ENCODE data around the gene RABIF.
A peak's percentile ranks its signal among the peaks of the same experiment; 100 is the strongest.
"Not testable (repeated sequence)": the region's sequence is repeated elsewhere in the genome, so short reads cannot be mapped to it uniquely, and the experiment has no call there.

Gene RABIF

GRCh38 chr1:202888531-202889360 is at the start of gene RABIF:
RABIF (minus strand) TSS chr1:202889149; CDS start chr1:202889098, 51 bp downstream.
- DNase-seq = peak; percentile 98

- no peak for DNase-seq
Observed at GRCh38 chr1:202938287-202938925, 49.5 kb upstream of the RABIF start.

- DNase-seq = not testable (repeated sequence)
Observed at GRCh38 chr1:202936409-202936808, 47.5 kb upstream of the RABIF start.

GRCh38 chr1:202935844-202936243 is 46.9 kb upstream of the RABIF start:
- no peak for DNase-seq

GRCh38 chr1:202934755-202935154 is 45.8 kb upstream of the RABIF start:
- DNase-seq = no peak

GRCh38 chr1:202932476-202932875 is 43.5 kb upstream of the RABIF start:
- DNase-seq = no peak

- DNase-seq = peak; percentile 97
Observed at GRCh38 chr1:202926581-202927491, 37.9 kb upstream of the RABIF start, which contains the start of gene KLHL12. KLHL12 (minus strand) TSS chr1:202927234; CDS start chr1:202925162, 2,072 bp downstream.

GRCh38 chr1:202923533-202923932 is 34.6 kb upstream of the RABIF start:
- no peak for DNase-seq

- DNase-seq = no peak
Observed at GRCh38 chr1:202919615-202920014, 30.7 kb upstream of the RABIF start.

GRCh38 chr1:202915146-202915545 is 26.2 kb upstream of the RABIF start:
- no peak for DNase-seq

GRCh38 chr1:202912476-202912875 is 23.5 kb upstream of the RABIF start:
- peak; percentile 4 for DNase-seq

- no peak for DNase-seq
Observed at GRCh38 chr1:202909494-202909893, 20.5 kb upstream of the RABIF start.

GRCh38 chr1:202908998-202909397 is 20.0 kb upstream of the RABIF start:
- no peak for DNase-seq

GRCh38 chr1:202905331-202905730 is 16.4 kb upstream of the RABIF start:
- no peak for DNase-seq

- DNase-seq = not testable (repeated sequence)
Observed at GRCh38 chr1:202903808-202904207, 14.9 kb upstream of the RABIF start.

GRCh38 chr1:202901555-202901954 is 12.6 kb upstream of the RABIF start:
- no peak for DNase-seq

GRCh38 chr1:202892501-202892900 is 3.6 kb upstream of the RABIF start:
- no peak for DNase-seq

- no peak for DNase-seq
Observed at GRCh38 chr1:202890392-202890791, 1.4 kb upstream of the RABIF start.

GRCh38 chr1:202888221-202888530 is 773 bp downstream of the RABIF start:
- no peak for DNase-seq

- no peak for DNase-seq
Observed at GRCh38 chr1:202880961-202881460, 7.9 kb downstream of the RABIF start.

GRCh38 chr1:202880062-202880461 is 8.9 kb downstream of the RABIF start:
- DNase-seq = no peak

GRCh38 chr1:202879128-202879527 is 9.8 kb downstream of the RABIF start:
- no peak for DNase-seq

GRCh38 chr1:202873026-202873425 is 15.9 kb downstream of the RABIF start:
- DNase-seq = no peak

Measured in activated CD4-positive, alpha-beta T cell treated with anti-CD3 and anti-CD28 coated beads, Interleukin-2, Interleukin-6, amounts not matched to agents 100 ng/mL and 50 ng/mL, durations not matched to agents 16 hours and 8 hours (primary cell).